Right cardiac atrium (tissue), 5 donors: ENCODE measurements around the gene LSAMP. TPM values are rescaled to one million over a fixed set of nuclear protein-coding genes. Genes with fewer than 3 reads are reported as not detected.
"Not testable (repeated sequence)": the region's sequence is repeated elsewhere in the genome, so short reads cannot be mapped to it uniquely, and the experiment has no call there.

Source experiments
- ATAC-seq, 2 donors: fragments of 200-7000 bp; cut with Tn5 transposase; one replicate each; pipeline versions ENCODE4 v1.8.0 to v1.9.1; 2020; ENCODE audit warnings: moderate library complexity in 2 of 2, mild to moderate bottlenecking in 1 of 2
- DNase-seq, 3 donors: peaks; one replicate each; pipeline ENCODE4 v3.0.0-alpha.2; 2020
- H3K27ac ChIP-seq: one replicate; pipeline ENCODE4 v1.5.1; 2013; ENCODE audit warnings: mild to moderate bottlenecking, low read length, control low read depth, moderate library complexity
- H3K27me3 ChIP-seq: one replicate; pipeline ENCODE4 v1.6.1; 2013; ENCODE audit not compliant: control insufficient read depth, insufficient read depth
- H3K4me1 ChIP-seq: one replicate; pipeline ENCODE4 v1.6.1; 2013; ENCODE audit warnings: low read length; ENCODE audit not compliant: control insufficient read depth, insufficient read depth
- H3K4me3 ChIP-seq: one replicate; pipeline ENCODE4 v1.5.1; 2013; ENCODE audit warnings: low read length, control low read depth
- H3K9me3 ChIP-seq: one replicate; pipeline ENCODE4 v1.6.1; 2013; ENCODE audit warnings: low read length; ENCODE audit not compliant: control insufficient read depth
- WGBS: extraction: QIAGEN DNeasy Blood & Tissue Kit; methylation state at CpG from one replicate; pipeline ENCODE4 v1.1.7; 2013; 5-methylcytosine and 5-hydroxymethylcytosine counted together
- intact Hi-C, 4 donors: fragments of 100-400 bp; cut with DNase I; formaldehyde crosslinking; loops; one replicate each; pipeline versions ENCODE4 v1.11.0 to v1.14.0; 2022 to 2023
- polyA plus RNA-seq: library from polyadenylated mRNA; stranded (reverse); fragments of 200-250 nt; gene quantifications from one replicate; pipeline ENCODE4 v1.2.3, GENCODE V29; 2013
- total RNA-seq, 4 donors: library from RNA; stranded (reverse); fragmentation: NEBNext Ultra II Directional; extraction: Animal tissue kit (Norgen Biotek cat#: 25700); gene quantifications; one replicate each; pipeline ENCODE4 v1.2.1, GENCODE V29; 2021
- donor health status: healthy with polysubstance abuse.
- donor health status: DM: no; HTN: yes; CAD: no.
- donor health status: DM: no; HTN: no; CAD: no.
- donor health status: DM: no; HTN: yes; CAD: no; lungs with severe emphysema.
- donor health status: DM: yes; HTN: yes; CAD: no.

The LSAMP gene
- total and polyA plus RNA-seq, 5 donors: 1.4 to 6.2 (median 3.7) TPM

GRCh38 chr3:115790759-115791158 lies 654.5 kb downstream of the LSAMP start:
- no peaks in the 10 kb centered on the region for H3K9me3 ChIP-seq
- no peaks in the 10 kb centered on the region for H3K4me1 ChIP-seq
- ATAC-seq: peak; percentile 36 to 82
- H3K4me3 ChIP-seq: no peak overlapping the region
- 79% methylated on average over 3 of the region's 3 CpGs for WGBS
- no peaks in the 10 kb centered on the region for H3K27me3 ChIP-seq
- DNase-seq: no peak
- intact Hi-C loops: no loop called here
- no peak overlapping the region for H3K27ac ChIP-seq

DNA sequence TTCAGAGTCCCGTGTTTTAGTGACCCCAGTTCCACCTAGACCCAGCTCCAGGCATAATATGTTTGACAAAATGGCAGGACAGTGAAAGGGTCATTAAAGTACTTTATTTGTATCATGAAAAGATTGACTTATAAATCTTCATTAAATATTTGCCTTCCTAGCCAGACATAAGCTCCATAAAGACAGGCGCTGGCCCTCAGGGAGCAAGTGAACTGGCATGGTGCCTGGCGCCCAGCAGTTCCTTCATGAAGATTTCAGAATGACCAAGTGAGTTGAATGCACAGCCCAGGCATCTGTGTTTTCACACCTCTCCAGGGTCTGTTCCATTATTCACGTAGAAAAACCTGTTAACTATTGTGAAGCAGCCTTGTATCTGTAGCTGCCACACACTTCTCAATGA lies 655.8 kb downstream of the LSAMP start:
- intact Hi-C loops: loop anchor here (5.0 to 10.0 kb wide), 2 partner anchors 567 to 575 kb away; no protein-coding TSS in a partner anchor
- no peak overlapping the region for H3K27ac ChIP-seq
- H3K4me1 ChIP-seq: no peaks in the 10 kb centered on the region
- 87% methylated on average over 4 of the region's 4 CpGs for WGBS
- ATAC-seq (no peak), DNase-seq (no peak)
- H3K27me3 ChIP-seq: no peaks in the 10 kb centered on the region
- no peak overlapping the region for H3K4me3 ChIP-seq
- H3K9me3 ChIP-seq: no peaks in the 10 kb centered on the region

GRCh38 chr3:115788921-115789470 lies 656.3 kb downstream of the LSAMP start:
- Histone ChIP-seq H3K27me3 (no peaks in the 10 kb centered on the region), H3K4me1 (no peaks in the 10 kb centered on the region), H3K4me3 (no peak overlapping the region), H3K27ac (no peak overlapping the region), H3K9me3 (no peaks in the 10 kb centered on the region)
- intact Hi-C loops: loop anchor here (5.0 to 10.0 kb wide), 2 partner anchors 567 to 574 kb away; no protein-coding TSS in a partner anchor
- ATAC-seq (no peak), DNase-seq (no peak)
- 67% methylated on average over 4 of the region's 4 CpGs for WGBS

DNA sequence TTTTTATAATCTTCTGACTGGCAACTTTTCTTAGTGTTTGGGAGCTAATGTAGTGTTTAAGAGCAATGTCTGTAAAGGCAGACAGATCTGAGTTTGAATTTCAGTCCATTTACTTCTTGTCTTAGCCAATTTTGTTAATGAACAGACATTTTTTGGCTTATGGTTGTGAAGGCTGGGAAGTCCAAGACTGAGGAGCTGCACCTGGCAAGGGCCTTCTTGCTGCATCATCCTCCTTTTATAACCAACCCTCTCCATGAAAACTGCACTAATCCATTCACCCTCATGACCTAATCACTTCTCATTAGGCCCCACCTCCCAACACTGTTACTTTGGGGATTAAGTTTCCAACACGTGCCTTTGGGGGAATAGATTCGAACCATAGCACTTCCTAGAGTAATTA lies 657.5 kb downstream of the LSAMP start:
- ATAC-seq: no peak
- H3K27me3 ChIP-seq: no peaks in the 10 kb centered on the region
- no peak for DNase-seq
- H3K4me3 ChIP-seq: no peak overlapping the region
- intact Hi-C loops: loop anchor here (5.0 to 10.0 kb wide), 2 partner anchors 566 to 573 kb away; no protein-coding TSS in a partner anchor
- H3K4me1 ChIP-seq: no peaks in the 10 kb centered on the region
- H3K27ac ChIP-seq: no peak overlapping the region
- no peaks in the 10 kb centered on the region for H3K9me3 ChIP-seq
- 94% methylated on average over 2 of the region's 2 CpGs for WGBS

GRCh38 chr3:115785782-115786181 lies 659.5 kb downstream of the LSAMP start:
- H3K4me1 ChIP-seq: no peaks in the 10 kb centered on the region
- WGBS: 73% methylated on average over 4 of the region's 4 CpGs
- H3K27ac ChIP-seq: no peak overlapping the region
- H3K27me3 ChIP-seq: no peaks in the 10 kb centered on the region
- ATAC-seq: no peak
- H3K9me3 ChIP-seq: no peaks in the 10 kb centered on the region
- H3K4me3 ChIP-seq: no peak overlapping the region
- DNase-seq: no peak
- intact Hi-C loops: loop anchor here (5.0 to 10.0 kb wide), 2 partner anchors 563 to 571 kb away; no protein-coding TSS in a partner anchor

DNA sequence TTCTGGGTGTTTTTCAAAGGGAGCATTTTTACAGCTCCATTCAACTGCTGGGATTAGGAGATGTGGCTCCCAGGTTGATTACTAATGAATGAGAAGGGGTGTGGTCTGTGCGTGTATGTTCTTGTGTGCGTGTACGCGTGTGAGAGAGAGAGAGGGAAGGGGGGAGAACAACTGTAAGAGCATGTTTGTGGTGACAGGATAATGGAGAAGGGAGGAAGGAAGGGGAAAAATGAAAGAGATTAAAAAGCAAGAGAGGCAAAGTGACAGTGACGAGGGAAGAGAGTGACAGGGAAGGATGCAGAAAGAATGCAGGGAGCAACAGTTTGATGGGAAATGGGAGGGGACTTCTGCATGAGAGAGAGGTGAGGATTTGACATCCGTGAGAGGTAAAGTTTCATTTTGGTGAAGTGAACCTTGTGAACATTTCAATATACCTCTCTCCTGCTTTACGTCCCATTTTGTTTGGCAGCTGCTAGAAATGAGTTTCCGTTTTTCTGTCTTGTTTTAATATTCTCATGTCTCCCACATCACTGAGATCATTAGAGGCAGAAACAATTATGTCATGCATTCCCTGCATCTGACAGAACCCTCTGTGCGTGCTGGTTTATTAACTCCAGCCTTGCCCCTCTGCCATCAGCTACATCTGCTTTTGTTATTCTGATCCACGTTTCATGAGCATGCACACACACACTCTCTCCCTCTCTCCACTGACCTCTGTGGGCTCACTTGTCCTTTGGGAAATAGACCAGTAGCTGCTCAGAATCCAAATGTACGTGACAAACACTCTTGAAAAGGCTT lies 660.3 kb downstream of the LSAMP start:
- no peaks in the 10 kb centered on the region for H3K27me3 ChIP-seq
- H3K4me3 ChIP-seq: peak overlapping the region; percentile 21
- intact Hi-C loops: loop anchor here (5.0 to 10.0 kb wide), 2 partner anchors 563 to 570 kb away; no protein-coding TSS in a partner anchor
- no peaks in the 10 kb centered on the region for H3K9me3 ChIP-seq
- no peaks in the 10 kb centered on the region for H3K4me1 ChIP-seq
- peak overlapping the region; percentile 27 for H3K27ac ChIP-seq
- WGBS: 3% methylated on average over 11 of the region's 11 CpGs
- DNase-seq (no peak), ATAC-seq (no peak)

DNA sequence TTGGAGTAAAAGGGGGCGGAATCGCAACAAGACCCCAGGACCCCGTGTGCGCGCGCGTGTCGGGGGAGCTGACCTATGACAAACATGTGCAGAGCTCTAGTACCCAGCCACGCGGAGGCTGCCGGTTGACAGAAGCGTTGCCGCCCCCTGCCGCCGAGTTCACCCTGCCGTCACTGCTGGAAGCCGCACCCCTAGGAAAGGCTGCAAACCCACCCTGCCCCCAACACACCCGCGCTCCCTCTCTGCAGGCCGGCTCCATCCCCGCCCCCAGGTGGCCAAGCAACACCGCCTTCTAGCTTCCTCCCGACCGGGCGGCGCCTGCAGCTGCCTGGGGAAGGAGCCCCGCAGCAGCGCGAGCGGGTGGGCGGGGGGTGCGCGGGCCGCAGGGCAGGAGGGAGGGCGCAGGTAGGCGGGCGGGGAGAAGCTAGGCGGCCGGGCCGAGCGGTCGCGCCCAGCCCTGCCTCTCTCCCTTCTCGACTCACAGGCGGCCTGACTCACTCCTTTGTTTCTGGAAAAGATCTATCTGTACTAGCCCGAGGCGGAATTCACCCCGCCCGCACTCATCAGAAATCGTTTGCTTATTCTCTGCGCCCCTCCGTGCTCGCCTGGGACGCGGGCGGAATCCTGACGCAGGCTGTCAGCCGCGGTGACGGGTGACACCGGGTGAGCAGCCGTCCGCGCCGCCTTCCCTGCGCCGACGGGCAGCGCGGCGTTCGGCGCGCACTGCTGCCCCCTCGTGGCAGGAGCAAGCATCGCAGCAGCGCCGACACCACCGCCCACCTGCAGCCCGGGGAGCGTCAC lies 661.1 kb downstream of the LSAMP start:
- intact Hi-C loops: loop anchor here in 3 of 4 donors (10.0 kb wide), 1 partner anchor 569 kb away; no protein-coding TSS in a partner anchor
- H3K9me3 ChIP-seq: no peaks in the 10 kb centered on the region
- peak overlapping the region; percentile 40 for H3K27ac ChIP-seq
- DNase-seq: peak; percentile 92 to 96 (median 96)
- ATAC-seq: peak; percentile 97
- H3K27me3 ChIP-seq: no peaks in the 10 kb centered on the region
- H3K4me3 ChIP-seq: peak overlapping the region; percentile 55
- H3K4me1 ChIP-seq: no peaks in the 10 kb centered on the region
- under 1% methylated on average over 81 of the region's 81 CpGs for WGBS

DNA sequence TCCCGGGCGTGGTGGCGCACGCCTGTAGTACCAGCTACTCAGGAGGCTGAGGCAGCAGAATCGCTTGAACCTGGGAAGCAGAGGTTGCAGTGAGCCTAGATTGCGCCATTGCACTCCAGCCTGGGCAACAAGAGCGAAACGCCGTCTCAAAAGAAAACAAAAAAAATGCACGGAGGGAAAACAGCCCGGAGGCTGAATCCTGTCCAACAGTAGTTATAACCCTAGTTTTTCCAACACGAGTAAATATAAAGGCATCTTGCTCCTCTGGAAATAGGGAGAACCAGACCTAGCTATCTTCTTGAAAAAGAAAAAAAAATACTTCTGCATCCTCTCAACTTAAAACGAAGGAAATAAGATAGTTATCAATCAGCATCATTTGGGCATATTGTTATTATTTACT lies 661.9 kb downstream of the LSAMP start:
- H3K4me3 ChIP-seq: peak overlapping the region; percentile 55
- H3K9me3 ChIP-seq, DNase-seq, H3K27ac ChIP-seq, ATAC-seq, H3K4me1 ChIP-seq, H3K27me3 ChIP-seq: not testable (repeated sequence)
- WGBS: 61% methylated on average over 13 of the region's 13 CpGs
- intact Hi-C loops: loop anchor here in 3 of 4 donors (10.0 kb wide), 1 partner anchor 569 kb away; no protein-coding TSS in a partner anchor

- H3K27me3 ChIP-seq: no peaks in the 10 kb centered on the region
- no peaks in the 10 kb centered on the region for H3K9me3 ChIP-seq
- H3K4me3 ChIP-seq: no peak overlapping the region
- no peak for ATAC-seq
- DNase-seq: no peak
- intact Hi-C loops: no loop called here
- no peak overlapping the region for H3K27ac ChIP-seq
- no peaks in the 10 kb centered on the region for H3K4me1 ChIP-seq
- WGBS: 93% methylated on average over 2 of the region's 2 CpGs
These were observed 666.3 kb downstream of the LSAMP start for GRCh38 chr3:115779011-115779410.

GRCh38 chr3:115772951-115773350 lies 672.3 kb downstream of the LSAMP start:
- ATAC-seq: no peak
- 30% methylated on average over 1 of the region's 1 CpG for WGBS
- Histone ChIP-seq H3K27ac (no peak overlapping the region), H3K9me3 (no peaks in the 10 kb centered on the region), H3K27me3 (no peaks in the 10 kb centered on the region), H3K4me3 (no peak overlapping the region), H3K4me1 (no peaks in the 10 kb centered on the region)
- intact Hi-C loops: no loop called here
- DNase-seq: no peak
